Panc1 (cell line): ENCODE data around the gene P2RX2.

ENCODE experiments used
- POLR2AphosphoS5 ChIP-seq: IDR thresholded peaks from 2 replicates; pipeline ENCODE4 v1.6.1; 2012; ENCODE audit warnings: mild to moderate bottlenecking, low read depth, low read length, moderate library complexity
- TCF7L2 ChIP-seq: IDR thresholded peaks from 2 replicates; pipeline ENCODE4 v1.6.1; 2011; ENCODE audit warnings: mild to moderate bottlenecking, low read depth, low read length, inconsistent platforms
- TF ChIP-seq, protein P1 (sequence below): fragments of 450-650 bp; IDR thresholded peaks from 2 replicates; pipeline ENCODE4 v1.5.1; 2017; ENCODE audit warnings: mild to moderate bottlenecking
- TF ChIP-seq, protein P2 (sequence below), 2 experiments: IDR thresholded peaks; 2 replicates each; pipeline ENCODE4 v1.6.1; 2011 to 2012; ENCODE audit warnings: low read depth in 2 of 2, control low read depth in 1 of 2, low read length in 1 of 2, mild to moderate bottlenecking in 1 of 2, moderate library complexity in 1 of 2; ENCODE audit not compliant: insufficient read depth in 1 of 2

DNA sequence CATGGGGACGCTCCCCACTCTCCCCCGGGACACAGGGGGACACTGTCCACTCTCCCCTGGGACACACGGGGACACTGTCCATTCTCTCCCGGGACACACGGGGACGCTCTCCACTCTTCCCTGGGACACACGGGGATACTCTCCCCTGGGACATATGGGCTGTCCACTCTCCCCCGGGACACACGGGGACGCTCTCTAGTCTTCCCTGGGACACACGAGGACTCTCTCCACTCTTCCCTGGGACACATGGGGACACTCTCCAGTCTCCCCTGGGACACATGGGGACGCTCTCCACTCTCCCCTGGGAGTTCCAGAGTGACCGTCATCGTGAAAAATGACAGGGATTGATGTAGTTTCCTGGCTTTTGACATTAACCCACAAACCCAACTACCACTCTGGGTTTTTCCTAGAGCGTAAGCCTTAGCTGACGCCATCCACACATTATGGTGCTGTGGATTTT, 3.0 kb upstream of the P2RX2 start:
- TF ChIP-seq, protein P1, sequence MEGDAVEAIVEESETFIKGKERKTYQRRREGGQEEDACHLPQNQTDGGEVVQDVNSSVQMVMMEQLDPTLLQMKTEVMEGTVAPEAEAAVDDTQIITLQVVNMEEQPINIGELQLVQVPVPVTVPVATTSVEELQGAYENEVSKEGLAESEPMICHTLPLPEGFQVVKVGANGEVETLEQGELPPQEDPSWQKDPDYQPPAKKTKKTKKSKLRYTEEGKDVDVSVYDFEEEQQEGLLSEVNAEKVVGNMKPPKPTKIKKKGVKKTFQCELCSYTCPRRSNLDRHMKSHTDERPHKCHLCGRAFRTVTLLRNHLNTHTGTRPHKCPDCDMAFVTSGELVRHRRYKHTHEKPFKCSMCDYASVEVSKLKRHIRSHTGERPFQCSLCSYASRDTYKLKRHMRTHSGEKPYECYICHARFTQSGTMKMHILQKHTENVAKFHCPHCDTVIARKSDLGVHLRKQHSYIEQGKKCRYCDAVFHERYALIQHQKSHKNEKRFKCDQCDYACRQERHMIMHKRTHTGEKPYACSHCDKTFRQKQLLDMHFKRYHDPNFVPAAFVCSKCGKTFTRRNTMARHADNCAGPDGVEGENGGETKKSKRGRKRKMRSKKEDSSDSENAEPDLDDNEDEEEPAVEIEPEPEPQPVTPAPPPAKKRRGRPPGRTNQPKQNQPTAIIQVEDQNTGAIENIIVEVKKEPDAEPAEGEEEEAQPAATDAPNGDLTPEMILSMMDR: no peak
- TF ChIP-seq POLR2AphosphoS5 (no peak), TCF7L2 (no peak)
- TF ChIP-seq, protein P2, sequence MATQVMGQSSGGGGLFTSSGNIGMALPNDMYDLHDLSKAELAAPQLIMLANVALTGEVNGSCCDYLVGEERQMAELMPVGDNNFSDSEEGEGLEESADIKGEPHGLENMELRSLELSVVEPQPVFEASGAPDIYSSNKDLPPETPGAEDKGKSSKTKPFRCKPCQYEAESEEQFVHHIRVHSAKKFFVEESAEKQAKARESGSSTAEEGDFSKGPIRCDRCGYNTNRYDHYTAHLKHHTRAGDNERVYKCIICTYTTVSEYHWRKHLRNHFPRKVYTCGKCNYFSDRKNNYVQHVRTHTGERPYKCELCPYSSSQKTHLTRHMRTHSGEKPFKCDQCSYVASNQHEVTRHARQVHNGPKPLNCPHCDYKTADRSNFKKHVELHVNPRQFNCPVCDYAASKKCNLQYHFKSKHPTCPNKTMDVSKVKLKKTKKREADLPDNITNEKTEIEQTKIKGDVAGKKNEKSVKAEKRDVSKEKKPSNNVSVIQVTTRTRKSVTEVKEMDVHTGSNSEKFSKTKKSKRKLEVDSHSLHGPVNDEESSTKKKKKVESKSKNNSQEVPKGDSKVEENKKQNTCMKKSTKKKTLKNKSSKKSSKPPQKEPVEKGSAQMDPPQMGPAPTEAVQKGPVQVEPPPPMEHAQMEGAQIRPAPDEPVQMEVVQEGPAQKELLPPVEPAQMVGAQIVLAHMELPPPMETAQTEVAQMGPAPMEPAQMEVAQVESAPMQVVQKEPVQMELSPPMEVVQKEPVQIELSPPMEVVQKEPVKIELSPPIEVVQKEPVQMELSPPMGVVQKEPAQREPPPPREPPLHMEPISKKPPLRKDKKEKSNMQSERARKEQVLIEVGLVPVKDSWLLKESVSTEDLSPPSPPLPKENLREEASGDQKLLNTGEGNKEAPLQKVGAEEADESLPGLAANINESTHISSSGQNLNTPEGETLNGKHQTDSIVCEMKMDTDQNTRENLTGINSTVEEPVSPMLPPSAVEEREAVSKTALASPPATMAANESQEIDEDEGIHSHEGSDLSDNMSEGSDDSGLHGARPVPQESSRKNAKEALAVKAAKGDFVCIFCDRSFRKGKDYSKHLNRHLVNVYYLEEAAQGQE (IDR thresholded peaks at IDR 0.05; ENCODE audit: insufficient read depth in 1 of 2, low read depth in 2 of 2, low read length in 1 of 2): no peak
